HG03354 (cell line): ENCODE results near the gene KDR.

ENCODE experiments used
- ATAC-seq: cut with Tn5 transposase; IDR thresholded peaks from one replicate; pipeline ENCODE4 v1.9.1; 2021; ENCODE audit warnings: mild to moderate bottlenecking; ENCODE audit not compliant: unreplicated experiment, poor library complexity, severe bottlenecking

KDR gene

DNA sequence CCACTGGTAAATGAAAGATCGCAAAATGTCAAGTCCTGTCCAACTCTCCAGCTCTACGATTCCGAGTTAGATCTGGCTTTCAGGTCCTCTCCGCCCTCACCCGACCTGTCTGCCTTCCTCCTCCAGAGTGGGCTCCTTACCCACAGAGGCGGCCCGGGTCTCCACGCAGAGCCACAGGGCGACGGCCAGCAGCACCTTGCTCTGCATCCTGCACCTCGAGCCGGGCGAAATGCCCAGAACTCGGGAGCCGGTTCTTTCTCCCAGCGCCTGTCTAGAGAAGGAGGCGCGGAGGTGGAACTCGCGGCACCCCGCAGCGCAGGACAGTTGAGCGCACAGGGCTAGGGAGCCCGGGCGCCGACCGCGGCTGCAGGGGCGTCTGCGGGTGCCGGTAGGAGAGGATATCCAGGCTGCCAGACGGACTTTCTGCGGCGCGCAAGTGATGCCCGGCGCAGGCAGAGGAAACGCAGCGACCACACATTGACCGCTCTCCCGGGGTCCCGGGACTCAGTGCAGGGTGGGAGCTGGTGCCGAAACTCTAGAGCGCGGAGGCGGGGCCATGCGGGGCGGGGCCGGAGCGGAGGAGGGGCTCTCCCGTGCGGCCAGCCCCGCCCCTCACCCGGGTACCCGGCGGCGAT is at the start of gene KDR:
TSS of gene KDR (minus strand) at position 509 of the 635 bp plus-strand sequence. CDS start at position 207, 302 bp downstream.
- no peak for ATAC-seq

DNA sequence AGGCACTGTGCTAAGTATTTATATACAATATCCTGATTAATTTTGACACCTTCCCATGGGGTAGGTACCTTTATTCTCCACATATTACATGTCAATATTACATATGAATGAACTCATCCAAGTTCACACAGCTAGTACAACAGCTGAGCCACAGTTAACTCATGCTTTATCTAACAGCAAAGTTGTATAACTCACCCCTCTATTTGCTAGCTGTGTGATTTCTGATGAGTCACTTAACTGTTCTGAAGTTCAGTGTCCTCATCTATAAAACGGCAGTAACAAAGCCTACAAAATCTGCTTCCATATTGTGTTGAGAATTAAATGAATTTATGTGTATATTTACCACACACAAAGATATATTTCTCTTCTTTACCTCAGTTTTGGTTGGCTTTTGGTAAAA is 48.2 kb upstream of the KDR start:
- no peak for ATAC-seq

DNA sequence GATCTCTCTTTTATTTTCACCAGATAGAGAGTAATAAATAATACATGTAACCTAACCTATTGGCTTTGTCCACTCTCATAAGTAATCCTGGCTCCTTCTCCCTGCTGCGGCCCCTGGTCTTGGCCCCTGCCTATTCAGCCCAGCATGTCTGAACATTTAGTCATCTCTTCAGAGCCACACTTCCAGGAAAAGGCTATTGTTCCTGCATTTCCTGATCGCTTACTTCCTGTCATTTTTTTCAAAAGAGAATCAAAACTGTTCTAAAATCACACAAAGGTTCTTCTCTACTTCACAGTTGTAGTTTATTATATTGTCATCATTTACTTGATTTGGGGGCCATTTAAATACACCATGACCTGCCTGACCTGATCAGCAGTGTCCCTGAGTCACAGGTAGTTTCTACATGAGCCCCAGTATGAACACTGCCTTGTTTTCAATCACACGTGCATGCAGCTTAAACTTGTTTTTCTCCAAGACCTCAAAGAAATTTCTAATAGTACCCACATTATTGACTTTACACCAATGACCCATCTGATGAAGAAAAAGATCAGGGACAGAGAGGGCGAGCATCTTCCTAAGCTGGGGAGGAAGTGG is 47.4 kb upstream of the KDR start:
- no peak for ATAC-seq

DNA sequence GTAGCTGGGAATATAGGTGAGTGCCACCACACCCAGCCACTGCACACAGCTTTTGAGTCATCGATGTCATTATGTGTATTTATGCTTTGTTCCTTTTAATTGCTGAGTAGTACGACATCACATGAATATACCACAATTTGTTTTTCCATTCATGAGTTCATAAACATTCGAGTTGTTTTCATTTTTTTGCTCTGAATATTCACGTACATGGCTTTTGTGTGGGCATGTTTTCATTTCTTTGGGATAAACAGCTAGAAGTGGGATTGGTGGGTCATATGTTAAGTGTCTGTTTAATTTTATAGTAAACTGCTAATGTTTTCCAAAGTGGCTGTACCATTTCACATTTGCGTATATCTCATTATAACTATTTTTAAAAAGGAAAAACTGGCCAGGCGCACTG is 45.1 kb upstream of the KDR start:
- no peak for ATAC-seq

DNA sequence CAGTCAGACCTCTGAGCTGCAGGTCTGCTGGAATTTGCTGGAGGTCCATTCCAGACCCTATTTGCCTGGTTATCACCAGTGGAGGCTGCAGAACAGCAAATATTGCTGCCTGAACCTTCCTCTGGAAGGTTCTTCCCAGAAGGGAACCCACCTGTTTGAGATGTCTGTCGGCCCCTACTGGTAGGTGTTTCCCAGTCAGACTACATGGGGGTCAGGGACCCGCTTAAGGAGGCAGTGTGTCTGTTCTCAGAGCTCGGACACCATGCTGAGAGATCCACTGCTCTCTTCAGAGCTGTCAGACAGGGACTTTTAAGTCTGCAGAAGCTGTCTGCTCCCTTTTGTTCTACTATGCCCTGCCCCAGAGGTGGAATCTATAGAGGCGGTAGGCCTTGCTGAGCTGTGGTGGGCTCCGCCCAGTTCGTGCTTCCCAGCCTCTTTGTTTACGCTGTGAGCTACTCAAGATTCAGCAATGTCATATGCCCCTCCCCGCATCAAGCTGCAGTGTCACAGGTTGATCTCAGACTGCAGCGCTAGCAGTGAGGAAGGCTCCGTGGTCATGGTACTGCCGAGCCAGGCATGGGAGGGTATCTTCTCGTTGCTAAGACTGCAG is 44.1 kb upstream of the KDR start:
- no peak for ATAC-seq

DNA sequence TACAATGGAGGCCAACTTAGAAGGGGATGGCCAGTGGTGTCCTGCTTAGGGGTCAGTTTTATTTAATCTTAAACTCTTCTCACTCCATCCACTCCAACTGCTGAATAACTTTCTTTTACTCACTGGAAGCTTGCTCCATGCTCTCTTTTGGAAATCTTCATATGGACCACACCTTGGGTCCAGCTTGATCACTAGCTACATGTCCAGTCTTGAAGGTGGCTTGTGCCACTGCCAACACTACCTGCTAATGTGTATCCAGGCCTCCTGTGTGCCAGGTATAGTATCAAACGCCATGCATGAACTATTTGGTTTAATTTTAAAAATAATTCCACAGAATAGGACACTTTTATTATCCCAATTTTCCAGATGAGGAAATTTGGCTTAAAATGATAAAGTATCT is 37.0 kb upstream of the KDR start:
- no peak for ATAC-seq

DNA sequence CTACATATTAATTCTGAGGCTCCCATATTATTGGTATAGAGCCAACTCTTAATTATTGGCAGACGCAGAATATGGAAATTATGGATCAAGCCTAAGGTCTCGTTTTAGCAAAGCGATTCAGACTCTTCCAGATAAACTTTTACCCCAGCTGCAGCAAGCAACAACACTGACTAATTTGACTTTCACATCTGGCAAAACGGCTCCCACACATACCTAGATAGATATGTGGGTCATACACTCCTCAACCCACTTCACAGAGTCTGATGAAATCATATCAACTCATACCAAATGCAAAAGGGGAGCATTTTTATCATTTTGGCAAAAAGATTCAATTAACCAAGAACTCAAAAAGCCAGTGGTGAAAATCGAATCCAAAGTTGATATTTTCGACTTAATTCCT is 36.3 kb upstream of the KDR start:
- no peak for ATAC-seq

DNA sequence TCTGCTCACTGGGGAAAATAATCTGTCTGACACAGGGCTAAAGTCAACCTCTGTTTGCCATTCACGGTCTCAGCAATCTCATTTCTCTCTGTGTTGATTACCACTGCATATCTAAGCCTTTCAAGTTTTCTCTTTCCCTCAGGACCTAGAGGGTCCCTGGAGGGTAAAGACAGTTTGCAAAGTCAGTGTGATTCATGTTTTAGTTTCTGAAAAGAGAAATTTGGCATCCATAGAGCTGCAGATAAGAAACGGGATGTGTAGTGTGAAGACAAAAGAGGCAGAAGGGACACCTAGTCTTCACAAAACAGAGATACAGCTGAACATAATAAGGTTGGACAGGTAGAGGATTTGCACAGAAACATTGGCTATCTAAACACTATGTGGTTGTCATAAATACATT is 34.5 kb upstream of the KDR start:
- ATAC-seq, result no peak

DNA sequence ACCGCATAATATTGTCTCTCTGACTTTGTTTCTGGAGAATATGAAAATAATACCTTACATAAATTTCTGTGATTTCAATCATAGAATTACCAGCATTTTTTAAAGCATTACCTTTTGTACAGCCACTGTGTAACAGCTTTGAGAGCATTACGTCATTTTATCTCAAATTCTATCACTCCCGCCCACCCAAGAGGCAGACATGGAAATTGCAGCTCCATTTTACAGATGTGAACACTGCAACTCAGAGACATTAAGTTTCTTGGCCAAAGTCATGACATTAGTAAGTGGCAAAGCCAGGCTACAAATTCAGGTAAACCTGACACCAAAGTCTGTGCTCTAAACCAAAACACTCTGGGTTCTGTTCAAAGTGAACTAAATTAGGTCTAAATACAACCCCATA is 33.6 kb upstream of the KDR start:
- ATAC-seq, result no peak

DNA sequence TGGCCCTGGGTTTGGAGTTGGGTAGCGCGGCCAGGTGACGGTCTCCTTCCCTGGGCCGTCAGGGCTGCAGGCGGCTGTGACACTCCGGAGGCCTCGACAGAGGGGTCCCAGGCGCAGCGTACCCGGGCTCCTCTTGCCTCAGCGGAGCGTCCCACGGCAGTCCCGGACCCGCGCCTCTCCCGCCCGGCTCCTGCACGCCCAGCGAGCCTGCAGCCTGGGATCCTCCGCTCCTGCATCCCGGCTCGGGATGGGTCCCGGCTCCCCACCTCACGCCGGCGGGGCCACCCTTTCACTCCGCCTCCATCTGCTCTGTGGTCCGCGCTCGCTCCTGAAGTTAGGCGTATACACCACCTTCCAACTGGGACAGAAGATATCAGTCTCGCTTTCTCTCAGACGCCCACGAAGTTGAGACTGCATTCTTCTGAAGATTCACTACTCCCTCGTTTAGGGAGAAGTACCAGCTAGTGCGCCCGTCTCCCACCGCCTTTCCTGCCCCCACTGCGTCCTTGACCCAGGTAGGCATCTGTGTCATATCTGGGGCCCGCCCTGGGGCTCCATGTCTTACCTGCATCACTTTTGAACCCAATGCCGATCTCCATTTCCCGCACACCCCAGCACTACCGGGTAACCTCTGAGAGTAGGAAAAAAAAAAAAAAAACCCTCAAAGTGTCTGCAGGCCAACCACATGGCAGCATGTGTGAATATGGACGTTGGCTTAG is 32.3 kb upstream of the KDR start:
- ATAC-seq, result no peak

DNA sequence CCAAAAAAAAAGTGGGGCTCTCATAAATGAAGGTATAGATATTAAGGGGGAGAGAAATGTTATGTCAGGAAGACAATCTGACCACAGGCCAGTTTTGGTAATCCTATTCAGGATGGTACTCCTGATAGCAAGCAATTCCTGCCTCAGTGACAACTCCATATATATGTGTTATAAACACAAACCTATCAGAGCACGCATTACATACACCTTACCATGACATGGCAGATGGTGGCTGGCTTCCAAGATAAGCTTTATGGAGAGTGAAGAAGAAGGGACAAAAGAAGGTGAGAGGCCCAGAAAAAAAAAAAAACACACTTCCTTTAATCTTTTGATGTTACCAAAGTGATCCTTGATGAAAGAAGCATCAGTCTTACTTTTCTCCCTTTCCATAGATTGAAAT is 29.5 kb upstream of the KDR start:
- no peak for ATAC-seq

DNA sequence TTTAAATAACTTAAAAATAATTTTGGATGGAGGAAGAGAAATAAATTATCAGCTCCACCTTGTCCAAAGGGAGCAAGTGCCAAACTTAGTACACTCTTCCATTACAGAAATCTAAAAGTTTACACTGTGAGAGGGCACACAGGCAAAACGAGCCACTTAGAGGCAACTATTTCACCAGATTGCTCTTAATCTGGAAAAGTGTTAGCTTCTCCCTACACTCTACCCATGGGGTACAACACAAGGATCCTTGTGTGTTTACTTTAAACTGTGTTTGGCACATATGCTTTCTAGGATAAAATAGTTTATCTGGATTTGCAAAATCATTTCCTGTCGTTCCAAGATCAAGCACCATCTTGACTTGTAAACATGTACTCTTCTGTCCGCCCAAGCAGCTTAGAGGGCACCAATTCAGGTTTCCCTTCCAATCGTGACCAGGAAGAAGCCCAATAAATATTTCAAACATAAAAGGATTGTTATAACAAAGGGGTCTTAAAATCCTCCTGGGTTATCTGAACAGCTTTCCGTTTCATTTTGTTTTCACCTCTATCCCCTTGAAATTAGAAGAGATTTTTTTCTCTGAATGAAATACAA is 29.0 kb upstream of the KDR start:
- ATAC-seq, result no peak

DNA sequence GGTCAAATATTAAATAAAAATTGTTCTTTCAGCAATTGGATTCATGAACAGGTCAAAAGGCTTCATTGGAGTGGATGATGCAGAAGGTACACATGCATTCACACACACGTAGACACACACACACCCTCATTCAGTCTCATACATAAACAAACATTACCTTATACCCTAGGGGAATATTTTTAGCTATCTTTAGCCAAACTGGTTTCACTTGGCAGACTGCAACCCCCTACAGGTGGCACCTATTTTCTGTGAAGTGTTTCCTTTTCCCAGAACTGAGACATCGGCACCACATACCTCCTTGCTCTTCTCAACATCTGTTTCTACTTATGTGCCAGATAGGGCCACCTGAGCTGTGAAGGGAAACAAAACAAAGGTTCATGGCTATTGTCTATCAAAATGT is 18.5 kb upstream of the KDR start:
- ATAC-seq, result no peak

DNA sequence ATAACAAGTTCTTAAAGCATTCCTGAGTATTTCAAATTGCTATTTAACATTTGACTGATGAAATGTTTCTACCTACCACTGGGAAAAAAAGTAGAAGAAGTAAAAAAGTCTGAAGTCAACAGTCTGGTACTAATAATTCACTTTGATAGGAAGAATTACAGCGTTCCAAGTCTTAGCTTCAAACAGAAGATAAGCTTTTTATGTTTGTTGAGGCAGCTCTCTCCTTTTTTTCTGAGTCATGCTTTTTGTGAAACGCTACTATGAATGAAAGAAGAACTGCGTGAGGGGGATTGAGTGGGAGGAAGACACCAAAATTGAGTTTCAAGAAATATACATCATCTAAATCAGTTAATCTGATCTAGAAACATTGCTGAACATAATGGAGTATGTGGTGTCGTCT is 13.0 kb upstream of the KDR start:
- no peak for ATAC-seq

DNA sequence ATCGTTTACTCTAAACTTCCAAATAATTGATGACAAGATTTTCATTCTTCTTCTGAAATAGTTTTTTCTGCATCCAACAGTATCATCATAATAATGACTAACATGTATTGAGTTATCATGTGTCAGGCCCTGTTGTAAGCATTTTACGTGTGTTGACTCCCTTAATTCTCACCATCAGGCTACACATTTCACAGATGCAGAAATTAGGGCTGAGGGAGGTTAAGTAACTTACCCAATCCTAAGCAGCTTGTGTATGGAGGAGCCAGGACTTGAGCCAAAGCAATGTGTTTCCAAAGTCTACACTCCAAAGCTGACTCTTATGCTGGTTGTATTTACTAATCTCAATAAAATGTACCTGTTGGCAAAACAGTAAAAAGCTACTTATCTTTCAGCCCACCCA is 11.2 kb upstream of the KDR start:
- no peak for ATAC-seq

DNA sequence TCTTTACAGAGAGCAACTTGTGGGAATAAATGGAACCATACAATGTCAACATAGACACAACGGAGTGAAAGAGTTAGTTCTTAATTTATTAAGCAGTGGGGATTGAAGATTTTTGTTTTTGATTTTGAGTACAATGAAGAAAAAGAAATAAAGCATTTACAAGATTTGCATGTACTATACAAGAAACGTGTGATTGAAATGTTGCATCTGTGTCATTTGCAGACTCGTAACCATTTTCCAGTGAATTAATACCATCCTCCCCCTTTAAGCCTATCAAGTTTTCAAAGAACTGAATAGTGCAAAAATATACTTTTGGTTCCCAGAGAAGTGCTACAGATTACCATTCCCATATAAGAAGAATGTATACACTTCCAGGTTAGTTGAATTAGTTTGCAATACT is 8.6 kb upstream of the KDR start:
- no peak for ATAC-seq

DNA sequence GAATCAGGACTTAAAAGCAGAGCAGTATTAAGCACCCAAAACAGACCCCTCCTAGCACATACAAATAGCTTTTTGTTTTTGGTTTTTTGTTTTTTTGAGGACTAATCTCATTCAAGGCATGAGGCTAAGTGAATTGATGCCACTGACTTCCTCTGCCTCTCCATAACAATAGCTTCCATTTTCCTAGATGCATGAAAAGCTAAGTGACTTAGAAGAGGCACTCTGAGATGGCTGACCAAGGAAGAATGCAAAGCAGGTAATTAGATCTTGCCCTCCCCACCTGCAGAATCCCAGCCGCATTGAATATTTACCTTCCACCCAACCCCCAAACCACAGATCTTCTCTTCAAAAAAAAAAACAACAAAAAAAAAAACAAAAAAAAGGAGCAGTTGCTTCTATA is 7.4 kb upstream of the KDR start:
- no peak for ATAC-seq

DNA sequence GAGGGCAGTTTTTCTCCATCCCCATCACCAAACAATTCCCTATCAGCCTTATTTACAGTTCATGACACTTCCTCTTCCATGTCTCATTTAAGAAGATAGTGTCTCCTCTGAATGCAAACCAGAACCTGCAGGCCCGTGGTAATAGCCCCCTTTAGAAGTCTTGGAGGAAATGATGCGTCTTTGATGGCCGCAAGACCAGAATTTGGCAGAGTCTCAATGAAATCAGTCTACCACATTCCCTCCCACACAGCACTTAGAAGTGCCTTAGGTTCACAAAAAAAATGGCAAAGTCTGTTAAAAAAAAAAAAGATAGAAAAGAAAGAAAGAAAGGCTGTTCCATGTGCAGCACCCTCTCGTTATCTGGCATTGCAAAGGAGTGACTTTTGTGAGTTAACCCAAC is 2.1 kb upstream of the KDR start:
- ATAC-seq, result no peak

DNA sequence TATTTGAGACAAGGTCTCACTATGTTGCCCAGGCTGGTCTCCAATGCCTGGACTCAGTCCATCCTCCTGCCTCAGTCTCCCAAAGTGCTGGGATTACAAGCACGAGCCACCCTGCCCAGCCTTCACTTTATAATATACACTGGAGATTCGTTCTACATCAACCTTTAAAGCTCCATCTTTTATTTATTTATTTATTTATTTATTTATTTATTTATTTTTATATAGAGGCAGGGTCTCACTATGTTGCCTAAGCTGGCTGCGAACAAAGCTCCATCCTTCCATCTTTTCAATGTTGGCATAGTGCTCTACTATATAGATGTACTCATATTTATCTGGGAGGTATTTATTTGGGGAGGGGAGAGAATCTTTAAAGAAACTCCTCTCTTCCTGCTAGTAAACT is 1.7 kb upstream of the KDR start:
- no peak for ATAC-seq

DNA sequence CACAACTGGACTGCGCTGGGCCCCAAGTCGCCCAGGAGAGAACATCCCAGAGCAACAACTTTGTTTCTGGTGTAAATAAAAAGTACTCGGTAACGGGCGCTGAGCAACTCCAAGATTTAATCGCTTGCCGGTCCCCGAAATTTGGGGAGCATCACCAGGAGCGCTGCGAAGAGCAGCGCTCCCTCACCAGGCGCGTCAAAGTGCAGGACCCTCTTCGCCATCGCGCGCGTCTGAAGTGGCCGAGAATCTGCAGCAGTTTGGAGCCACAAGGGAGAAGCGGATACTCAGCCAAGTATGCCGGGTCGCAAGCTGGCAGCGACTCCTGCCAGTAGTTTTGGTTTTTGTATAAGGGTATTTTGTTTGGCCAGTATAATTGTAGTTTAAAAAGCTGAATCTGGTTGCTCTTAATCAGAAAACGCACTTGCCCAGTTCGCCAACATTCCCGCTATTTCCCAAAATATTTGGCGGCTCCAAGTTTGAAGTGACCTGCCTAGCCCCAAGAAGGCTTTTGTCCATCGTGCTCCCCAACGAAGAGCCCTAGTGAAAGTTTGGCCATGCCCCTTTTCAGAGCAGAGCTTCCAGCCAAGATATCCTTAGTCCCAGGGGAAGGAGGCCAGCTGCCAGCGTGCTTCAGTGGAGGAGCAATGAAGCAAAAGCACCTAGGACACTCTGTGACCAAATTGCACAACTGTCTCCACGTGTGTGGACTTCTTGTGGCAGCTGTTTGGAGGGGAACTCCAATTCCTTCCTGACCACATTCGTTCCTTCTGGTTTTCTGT is 557 bp upstream of the KDR start:
- no peak for ATAC-seq
